BLaER1 (cell line): ENCODE data around the gene LSMEM2.
A peak's percentile ranks its signal among the peaks of the same experiment; 100 is the strongest.
"Not testable (repeated sequence)": the region's sequence is repeated elsewhere in the genome, so short reads cannot be mapped to it uniquely, and the experiment has no call there.

Experiments
- H3K27ac ChIP-seq: shearing (Covaris generic); formaldehyde crosslinking; 2 replicates; pipeline ENCODE4 v1.8.1; 2022
- H3K27me3 ChIP-seq: shearing (Covaris generic); formaldehyde crosslinking; 2 replicates; pipeline ENCODE4 v1.8.1; 2022
- H3K36me3 ChIP-seq: shearing (Covaris generic); formaldehyde crosslinking; 2 replicates; pipeline ENCODE4 v1.8.1; 2022
- H3K4me1 ChIP-seq: shearing (Covaris generic); formaldehyde crosslinking; 2 replicates; pipeline ENCODE4 v1.8.1; 2022
- H3K4me2 ChIP-seq: shearing (Covaris generic); formaldehyde crosslinking; 2 replicates; pipeline ENCODE4 v1.8.1; 2022
- H3K4me3 ChIP-seq: shearing (Covaris generic); formaldehyde crosslinking; 2 replicates; pipeline ENCODE4 v1.8.1; 2022
- H3K9ac ChIP-seq: shearing (Covaris generic); formaldehyde crosslinking; 2 replicates; pipeline ENCODE4 v1.8.1; 2022
- H3K9me3 ChIP-seq: shearing (Covaris generic); formaldehyde crosslinking; 2 replicates; pipeline ENCODE4 v1.8.1; 2022
- H4K20me1 ChIP-seq: shearing (Covaris generic); formaldehyde crosslinking; 2 replicates; pipeline ENCODE4 v1.8.1; 2022
- Cebpa-rat ChIP-seq: shearing (Covaris generic); IDR thresholded peaks from 2 replicates; pipeline ENCODE4 v1.8.1; 2022

Gene LSMEM2

DNA sequence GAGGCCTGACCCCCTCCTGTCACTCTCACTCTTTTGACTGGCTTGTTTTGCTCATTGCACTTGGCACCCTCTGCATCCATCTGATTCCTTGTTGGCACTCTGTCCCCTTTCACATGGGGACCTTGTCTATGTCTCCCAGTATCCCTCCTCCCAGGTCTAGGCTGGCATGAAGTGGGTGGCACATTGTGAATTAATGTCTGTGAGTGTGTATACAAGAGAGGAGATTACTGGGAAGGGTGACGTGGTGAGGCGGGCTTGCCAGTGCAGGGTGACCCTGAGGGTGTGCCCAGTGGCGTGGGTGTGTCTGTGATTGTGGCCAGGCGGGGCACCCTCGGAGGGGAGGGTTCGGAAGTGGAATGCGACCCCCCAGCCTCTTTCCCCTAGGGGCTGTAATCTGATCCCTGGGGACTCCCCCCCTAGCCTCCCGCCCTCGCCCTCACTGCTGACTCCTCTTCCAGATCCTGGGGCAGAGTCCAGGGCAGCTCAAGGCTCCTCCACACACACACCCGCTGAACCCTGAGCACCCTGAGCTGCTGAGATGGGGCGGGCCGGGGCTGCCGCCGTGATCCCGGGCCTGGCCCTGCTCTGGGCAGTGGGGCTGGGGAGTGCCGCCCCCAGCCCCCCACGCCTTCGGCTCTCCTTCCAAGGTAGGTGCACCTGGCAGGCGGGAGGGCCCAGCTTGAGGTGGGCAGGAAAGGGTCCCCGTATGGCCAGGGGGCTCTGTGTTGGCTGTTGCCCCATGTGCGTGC is 10.0 kb upstream of the LSMEM2 start, which contains the start of gene SEMA3B:
SEMA3B (plus strand) TSS at position 445 of the 749 bp plus-strand sequence; CDS start at position 539, 94 bp downstream.
- H3K4me2 ChIP-seq = peak within 1 kb of the TSS; percentile 54
- no peak within 1 kb of the TSS for H3K27ac ChIP-seq
- no peak for TF ChIP-seq Cebpa-rat
- peaks cover 47% of the 10 kb centered on the region for H3K27me3 ChIP-seq
- peaks cover 70% of the 10 kb centered on the region for H3K4me1 ChIP-seq
- no peaks in the 10 kb centered on the region for H3K9me3 ChIP-seq
- H3K36me3 ChIP-seq = no peaks in the 10 kb centered on the region
- H3K4me3 ChIP-seq = no peak within 1 kb of the TSS
- H4K20me1 ChIP-seq = peaks cover 8% of the 10 kb centered on the region
- H3K9ac ChIP-seq = peak within 1 kb of the TSS; percentile 32; the same call in 1 of the 2 replicates

DNA sequence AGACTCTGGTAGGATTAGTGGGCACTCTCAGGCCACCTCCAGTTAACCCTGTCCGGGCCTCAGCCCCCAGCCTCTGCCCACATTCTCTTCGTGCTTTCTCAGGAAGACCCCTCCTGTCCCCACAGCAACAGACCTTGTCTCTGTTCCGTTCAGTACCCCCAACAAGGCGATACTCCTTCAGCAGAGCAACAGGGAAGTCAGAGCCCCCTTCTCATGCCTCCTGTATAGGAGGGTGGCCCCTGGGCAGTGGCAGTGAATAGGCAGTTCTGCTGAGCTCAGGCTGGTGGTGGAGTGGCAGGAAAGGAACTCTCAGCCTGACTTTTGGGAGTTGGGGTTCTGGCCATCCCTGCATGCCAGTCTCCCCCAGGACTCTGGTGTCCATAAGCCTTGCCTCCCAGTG is 9.4 kb upstream of the LSMEM2 start:
- H3K27me3 ChIP-seq = peaks cover 53% of the 10 kb centered on the region
- H3K9ac ChIP-seq = peak overlapping the region; percentile 32; the same call in 1 of the 2 replicates
- no peak for TF ChIP-seq Cebpa-rat
- no peaks in the 10 kb centered on the region for H3K36me3 ChIP-seq
- peak overlapping the region; percentile 50 for H3K4me2 ChIP-seq
- no peaks in the 10 kb centered on the region for H3K9me3 ChIP-seq
- peaks cover 64% of the 10 kb centered on the region for H3K4me1 ChIP-seq
- no peak overlapping the region for H3K4me3 ChIP-seq
- H4K20me1 ChIP-seq = peaks cover 11% of the 10 kb centered on the region
- H3K27ac ChIP-seq = no peak overlapping the region

DNA sequence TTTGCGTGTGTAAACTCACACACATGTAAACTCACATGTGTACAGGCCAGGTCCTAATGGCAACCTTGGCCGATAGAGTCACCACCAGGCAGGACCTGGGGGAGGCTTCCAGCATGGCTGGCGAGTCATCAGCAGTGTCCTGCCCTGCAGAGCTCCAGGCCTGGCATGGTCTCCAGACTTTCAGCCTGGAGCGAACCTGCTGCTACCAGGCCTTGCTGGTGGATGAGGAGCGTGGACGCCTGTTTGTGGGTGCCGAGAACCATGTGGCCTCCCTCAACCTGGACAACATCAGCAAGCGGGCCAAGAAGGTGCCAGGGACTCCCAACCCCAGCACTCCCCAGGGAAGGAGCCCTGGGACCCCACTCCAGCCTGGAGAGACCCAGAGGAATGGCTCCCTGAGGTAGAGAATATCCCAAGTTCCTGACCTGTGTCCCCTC is 8.9 kb upstream of the LSMEM2 start:
- peaks cover 62% of the 10 kb centered on the region for H3K4me1 ChIP-seq
- no peaks in the 10 kb centered on the region for H3K9me3 ChIP-seq
- TF ChIP-seq Cebpa-rat = no peak
- H4K20me1 ChIP-seq = peaks cover 12% of the 10 kb centered on the region
- H3K4me3 ChIP-seq = no peak overlapping the region
- no peak overlapping the region for H3K27ac ChIP-seq
- peaks cover 59% of the 10 kb centered on the region for H3K27me3 ChIP-seq
- no peak overlapping the region for H3K4me2 ChIP-seq
- no peaks in the 10 kb centered on the region for H3K36me3 ChIP-seq
- no peak overlapping the region for H3K9ac ChIP-seq

DNA sequence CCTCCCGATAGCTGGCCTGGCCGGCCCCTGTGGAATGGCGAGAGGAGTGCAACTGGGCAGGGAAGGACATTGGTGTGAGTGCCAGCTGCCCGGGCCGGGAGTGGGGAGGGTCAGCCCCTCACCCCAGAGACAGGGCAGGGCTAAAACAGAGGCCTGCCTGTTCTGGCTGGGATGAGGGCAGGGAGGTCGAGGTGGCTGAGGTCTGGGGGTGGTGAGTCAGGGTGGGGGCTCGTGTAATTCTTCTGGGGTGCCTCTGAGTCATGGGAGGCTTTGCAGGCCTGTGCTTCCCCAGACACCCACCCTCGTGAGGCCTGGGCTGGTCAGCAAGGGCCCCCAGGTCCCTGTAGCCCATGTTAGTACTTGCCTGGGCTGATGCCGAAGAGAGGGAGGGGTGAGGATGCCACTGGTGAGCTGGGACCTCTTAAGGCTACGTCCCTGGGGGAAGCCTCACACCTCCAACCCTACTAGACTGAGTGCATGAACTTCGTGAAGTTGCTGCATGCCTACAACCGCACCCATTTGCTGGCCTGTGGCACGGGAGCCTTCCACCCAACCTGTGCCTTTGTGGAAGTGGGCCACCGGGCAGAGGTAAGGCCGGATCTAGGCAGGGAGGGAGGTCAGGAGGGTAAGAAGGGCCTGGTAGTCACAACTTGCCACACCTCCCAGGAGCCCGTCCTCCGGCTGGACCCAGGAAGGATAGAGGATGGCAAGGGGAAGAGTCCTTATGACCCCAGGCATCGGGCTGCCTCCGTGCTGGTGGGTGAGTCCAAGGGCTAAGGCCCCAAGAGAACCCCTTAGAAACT is 8.3 kb upstream of the LSMEM2 start:
- peak overlapping the region; percentile 9; the same call in 1 of the 2 replicates for H3K4me2 ChIP-seq
- no peak for TF ChIP-seq Cebpa-rat
- no peaks in the 10 kb centered on the region for H3K36me3 ChIP-seq
- peaks cover 62% of the 10 kb centered on the region for H3K4me1 ChIP-seq
- peaks cover 18% of the 10 kb centered on the region for H4K20me1 ChIP-seq
- H3K9ac ChIP-seq = peak overlapping the region; percentile 19; the same call in 1 of the 2 replicates
- H3K27ac ChIP-seq = no peak overlapping the region
- H3K27me3 ChIP-seq = peaks cover 65% of the 10 kb centered on the region
- no peaks in the 10 kb centered on the region for H3K9me3 ChIP-seq
- H3K4me3 ChIP-seq = no peak overlapping the region

DNA sequence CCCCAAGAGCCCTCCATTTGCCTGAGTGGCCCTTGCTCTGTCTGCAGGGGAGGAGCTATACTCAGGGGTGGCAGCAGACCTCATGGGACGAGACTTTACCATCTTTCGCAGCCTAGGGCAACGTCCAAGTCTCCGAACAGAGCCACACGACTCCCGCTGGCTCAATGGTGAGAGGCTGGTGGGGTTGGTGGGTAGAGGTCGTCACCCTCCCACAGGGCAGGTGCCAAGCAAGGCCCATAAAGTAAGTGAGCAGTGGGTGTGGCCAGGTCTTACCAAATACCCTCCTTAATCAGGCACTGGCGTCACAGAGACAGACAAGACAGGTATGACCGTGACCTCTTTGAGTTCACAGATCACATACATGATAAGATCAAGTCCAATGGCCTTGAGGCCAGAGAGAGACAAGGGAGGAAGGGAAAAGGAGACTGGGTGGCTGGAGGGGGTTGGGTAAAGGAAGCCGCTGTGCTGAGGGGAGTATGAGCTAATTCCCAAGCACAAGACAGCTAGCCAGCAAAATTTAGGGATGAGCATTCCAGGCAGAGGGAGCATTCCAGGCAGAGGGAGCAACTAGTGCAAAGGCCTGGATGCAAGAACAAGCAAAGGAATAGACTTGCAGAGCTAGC is 7.5 kb upstream of the LSMEM2 start:
- H3K4me2 ChIP-seq = no peak overlapping the region
- peaks cover 69% of the 10 kb centered on the region for H3K4me1 ChIP-seq

DNA sequence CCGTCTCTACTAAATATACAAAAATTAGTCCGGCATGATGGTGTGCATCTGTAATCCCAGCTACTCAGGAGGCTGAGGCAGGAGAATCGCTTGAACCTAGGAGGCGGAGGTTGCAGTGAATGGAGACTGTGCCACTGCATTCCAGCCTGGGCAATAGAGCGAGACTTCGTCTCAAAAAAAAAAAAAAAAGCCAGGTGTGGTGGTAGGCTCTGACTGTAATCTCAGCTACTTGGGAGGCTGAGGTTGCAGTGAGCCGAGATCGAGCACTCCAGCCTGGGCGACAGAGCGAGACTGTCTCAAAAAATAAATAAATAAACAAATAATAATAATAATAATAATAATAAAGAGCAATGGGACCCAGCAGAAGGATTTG is 6.4 kb upstream of the LSMEM2 start:
- peak overlapping the region; percentile 66 for H3K4me2 ChIP-seq
- not testable (repeated sequence) for H3K27ac ChIP-seq, H3K9me3 ChIP-seq, H3K36me3 ChIP-seq, H3K4me3 ChIP-seq, H3K9ac ChIP-seq
- H3K4me1 ChIP-seq = peaks cover 67% of the 10 kb centered on the region
- H3K27me3 ChIP-seq = peaks cover 67% of the 10 kb centered on the region
- peaks cover 35% of the 10 kb centered on the region for H4K20me1 ChIP-seq

More for the DNA sequence above, 7.5 kb upstream of the LSMEM2 start:
- Histone ChIP-seq H3K9ac (0 out of 2 replicates have a peak overlapping the region, but pooled peaks have one; percentile 19), H3K4me3 (no peak overlapping the region), H4K20me1 (peaks cover 24% of the 10 kb centered on the region), H3K27me3 (peaks cover 67% of the 10 kb centered on the region), H3K27ac (no peak overlapping the region), H3K9me3 (no peaks in the 10 kb centered on the region), H3K36me3 (no peaks in the 10 kb centered on the region)
- no peak for TF ChIP-seq Cebpa-rat

DNA sequence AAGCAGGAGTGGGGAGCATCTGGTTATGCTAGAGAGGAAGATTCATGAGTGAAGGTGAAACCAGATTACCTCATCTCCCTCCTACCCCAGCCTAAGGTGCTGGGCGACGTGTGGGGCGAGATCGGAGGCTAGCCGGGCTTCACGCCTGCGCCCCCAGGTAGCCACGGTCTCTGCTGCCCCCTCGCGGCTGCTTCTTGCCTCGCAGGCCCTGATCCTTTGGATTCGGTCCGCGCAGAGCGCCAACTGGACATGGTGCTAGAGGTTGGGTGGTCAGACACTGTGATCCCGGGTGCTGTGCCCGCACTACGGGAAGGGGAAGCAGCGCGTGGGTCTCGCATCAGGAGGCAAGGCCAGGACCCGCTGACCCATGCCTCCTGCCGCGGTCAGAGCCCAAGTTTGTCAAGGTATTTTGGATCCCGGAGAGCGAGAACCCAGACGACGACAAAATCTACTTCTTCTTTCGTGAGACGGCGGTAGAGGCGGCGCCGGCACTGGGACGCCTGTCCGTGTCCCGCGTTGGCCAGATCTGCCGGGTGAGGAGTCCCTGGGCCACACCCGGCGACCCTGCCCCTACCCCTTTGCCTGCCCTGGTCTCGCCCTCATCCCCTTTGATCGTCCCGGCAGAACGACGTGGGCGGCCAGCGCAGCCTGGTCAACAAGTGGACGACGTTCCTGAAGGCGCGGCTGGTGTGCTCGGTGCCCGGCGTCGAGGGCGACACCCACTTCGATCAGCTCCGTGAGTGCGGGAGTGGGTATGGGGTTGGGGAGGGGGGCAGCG is 5.8 kb upstream of the LSMEM2 start:
- no peak for TF ChIP-seq Cebpa-rat
- Histone ChIP-seq H3K27me3 (peaks cover 67% of the 10 kb centered on the region), H3K4me2 (peak overlapping the region; percentile 66), H3K4me3 (peak overlapping the region; percentile 30; the same call in 1 of the 2 replicates), H3K9ac (no peak overlapping the region), H3K9me3 (no peaks in the 10 kb centered on the region), H3K36me3 (no peaks in the 10 kb centered on the region), H3K4me1 (peaks cover 63% of the 10 kb centered on the region), H3K27ac (no peak overlapping the region), H4K20me1 (peaks cover 37% of the 10 kb centered on the region)

DNA sequence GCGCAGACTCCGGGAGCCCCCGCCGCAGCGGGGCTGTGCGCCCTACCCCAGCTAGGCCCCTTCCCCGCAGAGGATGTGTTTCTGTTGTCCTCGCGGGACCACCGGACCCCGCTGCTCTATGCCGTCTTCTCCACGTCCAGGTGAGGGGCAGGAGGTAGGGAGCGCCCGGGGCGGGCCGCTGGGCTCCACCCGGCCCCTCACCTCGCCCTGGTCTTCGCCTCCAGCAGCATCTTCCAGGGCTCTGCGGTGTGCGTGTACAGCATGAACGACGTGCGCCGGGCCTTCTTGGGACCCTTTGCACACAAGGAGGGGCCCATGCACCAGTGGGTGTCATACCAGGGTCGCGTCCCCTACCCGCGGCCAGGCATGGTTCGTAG is 5.2 kb upstream of the LSMEM2 start:
- peak overlapping the region; percentile 66 for H3K4me2 ChIP-seq
- peaks cover 67% of the 10 kb centered on the region for H3K27me3 ChIP-seq
- H3K4me1 ChIP-seq = peaks cover 60% of the 10 kb centered on the region
- no peaks in the 10 kb centered on the region for H3K9me3 ChIP-seq
- TF ChIP-seq Cebpa-rat = no peak
- no peak overlapping the region for H3K27ac ChIP-seq
- H3K9ac ChIP-seq = no peak overlapping the region
- 0 out of 2 replicates have a peak overlapping the region, but pooled peaks have one; percentile 30 for H3K4me3 ChIP-seq
- no peaks in the 10 kb centered on the region for H3K36me3 ChIP-seq
- H4K20me1 ChIP-seq = peaks cover 37% of the 10 kb centered on the region
